MCF 10A (cell line): Measurements from ENCODE around the gene GATC. TPM values are rescaled to one million over a fixed set of nuclear protein-coding genes. Genes with fewer than 3 reads are reported as not detected.

Source experiments
- BruUV-seq: library from RNA; stranded (reverse); fragments of 400-500 nt; replicated peaks from 2 replicates; lab custom pipeline; 2021; lab: Mats Ljungman, UMichigan
- CTCF ChIA-PET: fragments of 300-600 bp; sonication (Branson Sonifier 250); formaldehyde crosslinking; extraction: SDS; loops from one replicate; lab custom pipeline; 2021; ENCODE audit warnings: antibody characterized with exemption, inconsistent platforms; lab: Yijun Ruan, JAX
- POLR2A ChIA-PET: fragments of 300-600, 350-650 bp; sonication (Branson Sonifier 250); formaldehyde crosslinking; extraction: SDS; loops from one replicate; lab custom pipeline; 2020; ENCODE audit warnings: antibody characterized with exemption, inconsistent platforms; lab: Yijun Ruan, JAX
- DNase-seq: peaks from one replicate; pipeline ENCODE4 v3.0.0-alpha.2; 2018; ENCODE audit not compliant: unreplicated experiment
- H3K27ac Mint-ChIP-seq: one replicate; pipeline ENCODE4 v1.8.0; 2022; ENCODE audit warnings: mild to moderate bottlenecking, low read depth, mixed read lengths; ENCODE audit not compliant: unreplicated experiment
- H3K27me3 Mint-ChIP-seq: one replicate; pipeline ENCODE4 v1.8.0; 2022; ENCODE audit warnings: mixed read lengths; ENCODE audit not compliant: insufficient read depth, unreplicated experiment
- H3K36me3 Mint-ChIP-seq: one replicate; pipeline ENCODE4 v1.8.0; 2022; ENCODE audit warnings: mild to moderate bottlenecking, moderate library complexity, mixed read lengths; ENCODE audit not compliant: insufficient read depth, unreplicated experiment
- H3K4me1 Mint-ChIP-seq: one replicate; pipeline ENCODE4 v1.8.0; 2022; ENCODE audit warnings: mixed read lengths; ENCODE audit not compliant: insufficient read depth, unreplicated experiment
- H3K4me3 Mint-ChIP-seq: one replicate; pipeline ENCODE4 v1.8.0; 2022; ENCODE audit warnings: mild to moderate bottlenecking, moderate library complexity, mixed read lengths; ENCODE audit not compliant: unreplicated experiment
- H3K9me3 Mint-ChIP-seq: one replicate; pipeline ENCODE4 v1.8.0; 2022; ENCODE audit warnings: mixed read lengths; ENCODE audit not compliant: unreplicated experiment
- CTCF ChIP-seq: fragments of 200-600 bp; IDR thresholded peaks from one replicate; pipeline ENCODE4 v1.8.0; 2022; ENCODE audit warnings: antibody characterized with exemption, mild to moderate bottlenecking; ENCODE audit not compliant: unreplicated experiment
- intact Hi-C: fragments of 100-400 bp; cut with micrococcal nuclease; formaldehyde crosslinking; loops from 2 replicates; pipeline ENCODE4 v1.14.1; 2022
- total RNA-seq: library from RNA; stranded (reverse); gene quantifications from 2 replicates; pipeline ENCODE4 v1.2.3, GENCODE V29; 2022

GATC gene
- total RNA-seq, 1 experiment from 2014 or later = 32.1 TPM

GRCh38 chr12:120406553-120406952 is 39.7 kb upstream of the GATC start:
- no peaks in the 10 kb centered on the region for H3K27me3 Mint-ChIP-seq
- no peak overlapping the region for H3K27ac Mint-ChIP-seq
- no peak overlapping the region for H3K4me3 Mint-ChIP-seq
- intact Hi-C loops = no loop called here
- ChIA-PET POLR2A (no interaction called here), CTCF (interaction anchor here (0.7 kb wide), 1 partner anchor 1311 kb away, joined by 3 read pairs; no protein-coding TSS in a partner anchor)
- H3K4me1 Mint-ChIP-seq = no peaks in the 10 kb centered on the region
- TF ChIP-seq CTCF = no peak
- DNase-seq = no peak
- H3K36me3 Mint-ChIP-seq = no peaks in the 10 kb centered on the region
- no TSS peak for BruUV-seq
- no peaks in the 10 kb centered on the region for H3K9me3 Mint-ChIP-seq

GRCh38 chr12:120408771-120409170 is 37.5 kb upstream of the GATC start:
- Mint-ChIP-seq H3K4me1 (no peaks in the 10 kb centered on the region), H3K4me3 (no peak overlapping the region), H3K36me3 (no peaks in the 10 kb centered on the region), H3K9me3 (no peaks in the 10 kb centered on the region), H3K27me3 (no peaks in the 10 kb centered on the region), H3K27ac (no peak overlapping the region)
- no peak for DNase-seq
- intact Hi-C loops = no loop called here
- TF ChIP-seq CTCF = no peak
- ChIA-PET POLR2A (no interaction called here), CTCF (no interaction called here)
- no TSS peak for BruUV-seq

DNA sequence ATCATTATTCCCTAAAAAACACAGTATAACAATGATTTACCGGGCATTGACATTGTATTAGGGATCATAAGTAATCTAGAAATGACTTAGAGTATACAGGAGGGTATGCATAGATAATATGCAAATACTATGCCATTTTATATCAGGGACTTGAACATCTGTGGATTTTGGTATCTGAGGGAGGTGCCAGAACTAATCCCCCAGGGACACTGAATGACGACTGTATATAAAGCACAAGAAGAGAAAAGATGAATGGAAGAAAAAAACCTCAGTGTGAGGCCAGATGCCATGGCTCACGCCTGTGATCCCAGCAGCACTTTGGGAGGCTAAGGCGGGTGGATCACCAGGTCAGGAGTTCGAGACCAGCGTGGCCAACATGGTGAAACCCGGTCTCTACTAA is 33.8 kb upstream of the GATC start:
- no peak for DNase-seq
- Mint-ChIP-seq H3K4me3 (no peak overlapping the region), H3K9me3 (no peaks in the 10 kb centered on the region), H3K27ac (no peak overlapping the region), H3K4me1 (no peaks in the 10 kb centered on the region), H3K27me3 (no peaks in the 10 kb centered on the region), H3K36me3 (no peaks in the 10 kb centered on the region)
- ChIA-PET CTCF (interaction anchor here (0.6 kb wide), 1 partner anchor 57 kb away, joined by 3 read pairs; no protein-coding TSS in a partner anchor), POLR2A (interaction anchor here (1.2 kb wide), 1 partner anchor 32 kb away, joined by 3 read pairs; no protein-coding TSS in a partner anchor)
- intact Hi-C loops = no loop called here
- BruUV-seq = no TSS peak
- no peak for TF ChIP-seq CTCF

GRCh38 chr12:120413901-120414695 is 32.1 kb upstream of the GATC start:
- Mint-ChIP-seq H3K4me3 (no peak overlapping the region), H3K9me3 (no peaks in the 10 kb centered on the region), H3K27me3 (no peaks in the 10 kb centered on the region), H3K36me3 (no peaks in the 10 kb centered on the region), H3K27ac (no peak overlapping the region), H3K4me1 (no peaks in the 10 kb centered on the region)
- intact Hi-C loops = no loop called here
- POLR2A ChIA-PET = interaction anchor here (0.6 kb wide), 1 partner anchor 9 kb away, joined by 3 read pairs; no protein-coding TSS in a partner anchor
- BruUV-seq = no TSS peak
- CTCF ChIA-PET = no interaction called here
- no peak for DNase-seq
- TF ChIP-seq CTCF = no peak
